SK-N-SH treated with all-trans-retinoic acid at 6 μM for 48 hours (cell line): ENCODE data around the gene IFT43.

Experiments
- ARNTL ChIP-seq: fragments of 450-650 bp; formaldehyde crosslinking; IDR thresholded peaks from 2 replicates; pipeline ENCODE4 v1.5.0; 2020; ENCODE audit warnings: low read depth, mild to moderate bottlenecking, moderate library complexity, borderline replicate concordance
- GLIS3 ChIP-seq: fragments of 250-450 bp; sonication (Bioruptor Pico); IDR thresholded peaks from 2 replicates; pipeline ENCODE4 v1.5.0; 2020; ENCODE audit warnings: mild to moderate bottlenecking, moderate library complexity
- TSHZ2 ChIP-seq: fragments of 250-450 bp; sonication (Bioruptor Pico); IDR thresholded peaks from 2 replicates; pipeline ENCODE4 v1.5.0; 2020; ENCODE audit warnings: mild to moderate bottlenecking, moderate library complexity
- ZC3H10 ChIP-seq: fragments of 250-450 bp; sonication (Bioruptor Pico); IDR thresholded peaks from 2 replicates; pipeline ENCODE4 v1.5.1; 2021; ENCODE audit warnings: mild to moderate bottlenecking, moderate library complexity
- ZFP3 ChIP-seq: fragments of 250-450 bp; sonication (Bioruptor Pico); IDR thresholded peaks from 2 replicates; pipeline ENCODE4 v1.5.0; 2020; ENCODE audit warnings: mild to moderate bottlenecking, moderate library complexity
- ZNF565 ChIP-seq: fragments of 450-650 bp; formaldehyde crosslinking; conservative IDR thresholded peaks from 2 replicates; pipeline ENCODE4 v1.5.0; 2020; ENCODE audit warnings: low read depth, mild to moderate bottlenecking, moderate library complexity
- ZNF8 ChIP-seq: fragments of 450-650 bp; formaldehyde crosslinking; IDR thresholded peaks from 2 replicates; pipeline ENCODE4 v1.5.0; 2020; ENCODE audit warnings: mild to moderate bottlenecking, moderate library complexity
- TF ChIP-seq, protein P1 (sequence below): fragments of 250-450 bp; sonication (Bioruptor Pico); IDR thresholded peaks from 2 replicates; pipeline ENCODE4 v1.8.0; 2020; ENCODE audit warnings: mild to moderate bottlenecking, moderate library complexity, borderline replicate concordance

- no peak for TF ChIP-seq ZNF565 (CRISPR knock-in tag)
- no peak for TF ChIP-seq ARNTL (CRISPR knock-in tag)
- TF ChIP-seq ZFP3 (CRISPR knock-in tag): no peak
- TF ChIP-seq, protein P1, sequence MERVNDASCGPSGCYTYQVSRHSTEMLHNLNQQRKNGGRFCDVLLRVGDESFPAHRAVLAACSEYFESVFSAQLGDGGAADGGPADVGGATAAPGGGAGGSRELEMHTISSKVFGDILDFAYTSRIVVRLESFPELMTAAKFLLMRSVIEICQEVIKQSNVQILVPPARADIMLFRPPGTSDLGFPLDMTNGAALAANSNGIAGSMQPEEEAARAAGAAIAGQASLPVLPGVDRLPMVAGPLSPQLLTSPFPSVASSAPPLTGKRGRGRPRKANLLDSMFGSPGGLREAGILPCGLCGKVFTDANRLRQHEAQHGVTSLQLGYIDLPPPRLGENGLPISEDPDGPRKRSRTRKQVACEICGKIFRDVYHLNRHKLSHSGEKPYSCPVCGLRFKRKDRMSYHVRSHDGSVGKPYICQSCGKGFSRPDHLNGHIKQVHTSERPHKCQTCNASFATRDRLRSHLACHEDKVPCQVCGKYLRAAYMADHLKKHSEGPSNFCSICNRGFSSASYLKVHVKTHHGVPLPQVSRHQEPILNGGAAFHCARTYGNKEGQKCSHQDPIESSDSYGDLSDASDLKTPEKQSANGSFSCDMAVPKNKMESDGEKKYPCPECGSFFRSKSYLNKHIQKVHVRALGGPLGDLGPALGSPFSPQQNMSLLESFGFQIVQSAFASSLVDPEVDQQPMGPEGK (CRISPR knock-in tag): no peak
- TF ChIP-seq ZNF8 (CRISPR knock-in tag): no peak
- no peak for TF ChIP-seq ZC3H10 (CRISPR knock-in tag)
- no peak for TF ChIP-seq GLIS3 (CRISPR knock-in tag)
- no peak for TF ChIP-seq TSHZ2 (CRISPR knock-in tag)
These were observed 94.5 kb downstream of the IFT43 start for GRCh38 chr14:76080025-76080424.
